Measurements from ENCODE around the gene AOAH. TPM values are rescaled to one million over a fixed set of nuclear protein-coding genes. Genes with fewer than 3 reads are reported as not detected.

AOAH gene
- total RNA-seq, 1 donor from 2014 or later, result 0.92 TPM

- no peak for TF ChIP-seq CTCF (conservative IDR thresholded peaks at IDR 0.05)
- H3K36me3 Mint-ChIP-seq, result peaks cover 8% of the 10 kb centered on the region
- no peak overlapping the region for H3K27ac Mint-ChIP-seq
- no peak overlapping the region for H3K4me3 Mint-ChIP-seq
- H3K9me3 Mint-ChIP-seq, result peaks cover 16% of the 10 kb centered on the region
- DNase-seq (ENCODE audit: extremely low spot score, unreplicated experiment), result no peak
- peaks cover 32% of the 10 kb centered on the region for H3K4me1 Mint-ChIP-seq (ENCODE audit: unreplicated experiment)
- H3K27me3 Mint-ChIP-seq, result no peaks in the 10 kb centered on the region
Measured at GRCh38 chr7:36663481-36663880, 60.8 kb downstream of the AOAH start.

GRCh38 chr7:36661135-36661840, 63.0 kb downstream of the AOAH start:
- Mint-ChIP-seq H3K4me1 (ENCODE audit: unreplicated experiment) (peaks cover 43% of the 10 kb centered on the region), H3K27me3 (no peaks in the 10 kb centered on the region), H3K4me3 (no peak overlapping the region), H3K36me3 (peaks cover 8% of the 10 kb centered on the region), H3K9me3 (peaks cover 16% of the 10 kb centered on the region), H3K27ac (peak overlapping the region; percentile 2)
- no peak for TF ChIP-seq CTCF (conservative IDR thresholded peaks at IDR 0.05)
- DNase-seq (ENCODE audit: extremely low spot score, unreplicated experiment), result no peak

- TF ChIP-seq CTCF (conservative IDR thresholded peaks at IDR 0.05), result no peak
- Mint-ChIP-seq H3K27me3 (no peaks in the 10 kb centered on the region), H3K9me3 (peaks cover 14% of the 10 kb centered on the region), H3K36me3 (peaks cover 8% of the 10 kb centered on the region), H3K27ac (peak overlapping the region; percentile 35), H3K4me1 (ENCODE audit: unreplicated experiment) (peaks cover 53% of the 10 kb centered on the region), H3K4me3 (no peak overlapping the region)
- DNase-seq (ENCODE audit: extremely low spot score, unreplicated experiment), result no peak
Measured at GRCh38 chr7:36659638-36660341, 64.5 kb downstream of the AOAH start.

GRCh38 chr7:36659172-36659516, 65.2 kb downstream of the AOAH start:
- Mint-ChIP-seq H3K9me3 (peaks cover 8% of the 10 kb centered on the region), H3K4me3 (no peak overlapping the region), H3K36me3 (peaks cover 8% of the 10 kb centered on the region), H3K4me1 (ENCODE audit: unreplicated experiment) (peaks cover 59% of the 10 kb centered on the region), H3K27me3 (no peaks in the 10 kb centered on the region), H3K27ac (peak overlapping the region; percentile 35)
- DNase-seq (ENCODE audit: extremely low spot score, unreplicated experiment), result no peak
- TF ChIP-seq CTCF (conservative IDR thresholded peaks at IDR 0.05), result no peak

- TF ChIP-seq CTCF (conservative IDR thresholded peaks at IDR 0.05), result no peak
- H3K4me3 Mint-ChIP-seq, result no peak overlapping the region
- no peaks in the 10 kb centered on the region for H3K27me3 Mint-ChIP-seq
- peaks cover 6% of the 10 kb centered on the region for H3K9me3 Mint-ChIP-seq
- peak overlapping the region; percentile 35 for H3K27ac Mint-ChIP-seq
- no peak for DNase-seq (ENCODE audit: extremely low spot score, unreplicated experiment)
- peaks cover 6% of the 10 kb centered on the region for H3K36me3 Mint-ChIP-seq
- peaks cover 64% of the 10 kb centered on the region for H3K4me1 Mint-ChIP-seq (ENCODE audit: unreplicated experiment)
Measured at GRCh38 chr7:36658335-36659171, 65.7 kb downstream of the AOAH start.
